ENCODE results near the gene POTEE. TPM values are rescaled to one million over a fixed set of nuclear protein-coding genes. Genes with fewer than 3 reads are reported as not detected.
"Not testable (repeated sequence)": the region's sequence is repeated elsewhere in the genome, so short reads cannot be mapped to it uniquely, and the experiment has no call there.

POTEE gene
- total and polyA plus RNA-seq, 4 donors, result 0.09 to 0.37 TPM; not detected in 2

GRCh38 chr2:131196186-131196585 lies 13.2 kb upstream of the POTEE start:
- ATAC-seq (ENCODE audit: insufficient read depth, low FRiP score); DNase-seq; H3K27me3 ChIP-seq (ENCODE audit: control insufficient read depth in 3 of 3, insufficient read depth in 3 of 3, low read length in 2 of 3); H3K9me3 ChIP-seq (ENCODE audit: control insufficient read depth in 4 of 4, insufficient read depth in 3 of 4, low read length in 3 of 4); H3K4me1 ChIP-seq (ENCODE audit: control insufficient read depth in 5 of 5, insufficient read depth in 5 of 5, low read length in 5 of 5); H3K27ac ChIP-seq (ENCODE audit: low read depth in 1 of 2, low read length in 1 of 2); H3K36me3 ChIP-seq (ENCODE audit: control insufficient read depth in 4 of 4, insufficient read depth in 4 of 4, low read length in 4 of 4); H3K9ac ChIP-seq (ENCODE audit: insufficient read depth in 1 of 2, low read length in 2 of 2); H3K4me3 ChIP-seq: not testable (repeated sequence)
- 59 to 61% methylated on average over 2 of the region's 2 CpGs for WGBS, 2 donors

- no peak for ATAC-seq (ENCODE audit: insufficient read depth, low FRiP score)
- WGBS, 2 donors, result 91 to 92% methylated on average over 14 of the region's 14 CpGs
- TF ChIP-seq CTCF (IDR thresholded peaks at IDR 0.05; ENCODE audit: control extremely low read depth, extremely low read depth), result no peak
- Histone ChIP-seq H3K4me3 (no peak overlapping the region), H3K4me1 (ENCODE audit: control insufficient read depth in 5 of 5, insufficient read depth in 5 of 5, low read length in 5 of 5) (peaks cover 0 to 1% (median 0%) of the 10 kb centered on the region in 5 donors), H3K36me3 (ENCODE audit: control insufficient read depth in 4 of 4, insufficient read depth in 4 of 4, low read length in 4 of 4) (no peaks in the 10 kb centered on the region), H3K27ac (ENCODE audit: low read depth in 1 of 2, low read length in 1 of 2) (no peak overlapping the region), H3K9ac (ENCODE audit: insufficient read depth in 1 of 2, low read length in 2 of 2) (no peak overlapping the region), H3K9me3 (ENCODE audit: control insufficient read depth in 4 of 4, insufficient read depth in 3 of 4, low read length in 3 of 4) (peaks cover 0 to 4% (median 0%) of the 10 kb centered on the region in 4 donors), H3K27me3 (ENCODE audit: control insufficient read depth in 3 of 3, insufficient read depth in 3 of 3, low read length in 2 of 3) (no peaks in the 10 kb centered on the region)
- DNase-seq, result no peak
These were observed 8.2 kb upstream of the POTEE start for GRCh38 chr2:131201098-131201497.

- not testable (repeated sequence) for H3K4me3 ChIP-seq; H3K4me1 ChIP-seq (ENCODE audit: control insufficient read depth in 5 of 5, insufficient read depth in 5 of 5, low read length in 5 of 5); H3K27me3 ChIP-seq (ENCODE audit: control insufficient read depth in 3 of 3, insufficient read depth in 3 of 3, low read length in 2 of 3); H3K9me3 ChIP-seq (ENCODE audit: control insufficient read depth in 4 of 4, insufficient read depth in 3 of 4, low read length in 3 of 4); ATAC-seq (ENCODE audit: insufficient read depth, low FRiP score); DNase-seq; H3K27ac ChIP-seq (ENCODE audit: low read depth in 1 of 2, low read length in 1 of 2); H3K36me3 ChIP-seq (ENCODE audit: control insufficient read depth in 4 of 4, insufficient read depth in 4 of 4, low read length in 4 of 4); H3K9ac ChIP-seq (ENCODE audit: insufficient read depth in 1 of 2, low read length in 2 of 2)
- WGBS, 2 donors, result 87 to 88% methylated on average over 6 to 7 of the region's 9 CpGs
These were observed 1.5 kb upstream of the POTEE start for GRCh38 chr2:131207839-131208238.

GRCh38 chr2:131209773-131210104 lies 403 bp downstream of the POTEE start:
- not testable (repeated sequence) for H3K4me1 ChIP-seq (ENCODE audit: control insufficient read depth in 5 of 5, insufficient read depth in 5 of 5, low read length in 5 of 5); ATAC-seq (ENCODE audit: insufficient read depth, low FRiP score); H3K36me3 ChIP-seq (ENCODE audit: control insufficient read depth in 4 of 4, insufficient read depth in 4 of 4, low read length in 4 of 4); DNase-seq; H3K9me3 ChIP-seq (ENCODE audit: control insufficient read depth in 4 of 4, insufficient read depth in 3 of 4, low read length in 3 of 4); H3K27me3 ChIP-seq (ENCODE audit: control insufficient read depth in 3 of 3, insufficient read depth in 3 of 3, low read length in 2 of 3); H3K4me3 ChIP-seq; H3K27ac ChIP-seq (ENCODE audit: low read depth in 1 of 2, low read length in 1 of 2); H3K9ac ChIP-seq (ENCODE audit: insufficient read depth in 1 of 2, low read length in 2 of 2)
- 83 to 88% methylated on average over 4 to 14 of the region's 14 CpGs for WGBS, 2 donors

- H3K27ac ChIP-seq (ENCODE audit: low read depth in 1 of 2, low read length in 1 of 2); H3K9me3 ChIP-seq (ENCODE audit: control insufficient read depth in 4 of 4, insufficient read depth in 3 of 4, low read length in 3 of 4); ATAC-seq (ENCODE audit: insufficient read depth, low FRiP score); H3K4me3 ChIP-seq; H3K4me1 ChIP-seq (ENCODE audit: control insufficient read depth in 5 of 5, insufficient read depth in 5 of 5, low read length in 5 of 5); H3K36me3 ChIP-seq (ENCODE audit: control insufficient read depth in 4 of 4, insufficient read depth in 4 of 4, low read length in 4 of 4); H3K27me3 ChIP-seq (ENCODE audit: control insufficient read depth in 3 of 3, insufficient read depth in 3 of 3, low read length in 2 of 3); DNase-seq; H3K9ac ChIP-seq (ENCODE audit: insufficient read depth in 1 of 2, low read length in 2 of 2): not testable (repeated sequence)
- 85 to 90% methylated on average over 7 to 12 of the region's 22 CpGs for WGBS, 2 donors
These were observed 1.3 kb downstream of the POTEE start for GRCh38 chr2:131210434-131211211.

- 95% methylated on average over 28 to 43 of the region's 60 CpGs for WGBS, 2 donors
These were observed 8.1 kb downstream of the POTEE start for GRCh38 chr2:131217238-131217986.

GRCh38 chr2:131235543-131236449 lies 26.5 kb downstream of the POTEE start:
- ATAC-seq (ENCODE audit: insufficient read depth, low FRiP score), result not testable (repeated sequence)
- 46 to 53% methylated on average over 7 to 9 of the region's 10 CpGs for WGBS, 2 donors

More at GRCh38 chr2:131217238-131217986, 8.1 kb downstream of the POTEE start:
- not testable (repeated sequence) for H3K27me3 ChIP-seq (ENCODE audit: control insufficient read depth in 3 of 3, insufficient read depth in 3 of 3, low read length in 2 of 3); H3K9ac ChIP-seq (ENCODE audit: insufficient read depth in 1 of 2, low read length in 2 of 2); H3K4me1 ChIP-seq (ENCODE audit: control insufficient read depth in 5 of 5, insufficient read depth in 5 of 5, low read length in 5 of 5); DNase-seq; H3K27ac ChIP-seq (ENCODE audit: low read depth in 1 of 2, low read length in 1 of 2); H3K9me3 ChIP-seq (ENCODE audit: control insufficient read depth in 4 of 4, insufficient read depth in 3 of 4, low read length in 3 of 4); H3K4me3 ChIP-seq; H3K36me3 ChIP-seq (ENCODE audit: control insufficient read depth in 4 of 4, insufficient read depth in 4 of 4, low read length in 4 of 4); ATAC-seq (ENCODE audit: insufficient read depth, low FRiP score)

More at GRCh38 chr2:131235543-131236449, 26.5 kb downstream of the POTEE start:
- H3K36me3 ChIP-seq (ENCODE audit: control insufficient read depth in 4 of 4, insufficient read depth in 4 of 4, low read length in 4 of 4); H3K27ac ChIP-seq (ENCODE audit: low read depth in 1 of 2, low read length in 1 of 2); H3K4me1 ChIP-seq (ENCODE audit: control insufficient read depth in 5 of 5, insufficient read depth in 5 of 5, low read length in 5 of 5); H3K27me3 ChIP-seq (ENCODE audit: control insufficient read depth in 3 of 3, insufficient read depth in 3 of 3, low read length in 2 of 3); H3K9ac ChIP-seq (ENCODE audit: insufficient read depth in 1 of 2, low read length in 2 of 2); H3K4me3 ChIP-seq; H3K9me3 ChIP-seq (ENCODE audit: control insufficient read depth in 4 of 4, insufficient read depth in 3 of 4, low read length in 3 of 4): not testable (repeated sequence)
- peak; percentile 12 to 58 (median 44) for DNase-seq

Measured in lung (tissue), 12 donors.